Endothelial cell of umbilical vein (primary cell): ENCODE measurements around the gene KCNMA1. TPM values are rescaled to one million over a fixed set of nuclear protein-coding genes. Genes with fewer than 3 reads are reported as not detected.

Experiments
- BruUV-seq: library from RNA; stranded (reverse); fragments of 400-500 nt; replicated peaks from 2 replicates; lab custom pipeline; 2021; lab: Mats Ljungman, UMichigan
- CTCF ChIA-PET: fragments of 300-600, 350-600 bp; sonication (Branson Sonifier 250); formaldehyde crosslinking; loops from one replicate; lab custom pipeline; 2021; ENCODE audit warnings: antibody characterized with exemption, inconsistent platforms; lab: Charles Lee
- POLR2A ChIA-PET: fragments of 300-600, 350-600 bp; sonication (Branson Sonifier 250); formaldehyde crosslinking; loops from one replicate; lab custom pipeline; 2021; ENCODE audit warnings: antibody characterized with exemption, inconsistent platforms; lab: Charles Lee
- DNase-seq: peaks from one replicate; pipeline ENCODE4 v3.0.0-alpha.2; 2011; ENCODE audit warnings: low read depth, low spot score
- FAIRE-seq: peaks from 2 replicates; lab custom pipeline; 2011; peaks lifted over from hg19 to GRCh38; lab: Jason Lieb, UNC
- H2AFZ ChIP-seq: 2 replicates; pipeline ENCODE4 v1.6.0; 2012; ENCODE audit warnings: low read depth, low read length, control low read depth, inconsistent platforms
- H3K27ac ChIP-seq: 2 replicates; pipeline ENCODE4 v1.5.1; 2011; ENCODE audit warnings: low read depth, mild to moderate bottlenecking, control low read depth, low read length, moderate library complexity; ENCODE audit not compliant: insufficient read depth
- H3K27me3 ChIP-seq, 2 experiments: 2 replicates each; pipeline versions ENCODE4 v1.6.0 to v1.6.1; 2011; ENCODE audit warnings: low read length in 2 of 2, mixed read lengths in 1 of 2; ENCODE audit not compliant: control insufficient read depth in 2 of 2, insufficient read depth in 2 of 2
- H3K36me3 ChIP-seq, 2 experiments: 2 replicates in 1 of 2; 3 replicates in 1 of 2; pipeline ENCODE4 v1.5.1; 2011; ENCODE audit warnings: low read length in 2 of 2, mild to moderate bottlenecking in 1 of 2, moderate library complexity in 1 of 2; ENCODE audit not compliant: control insufficient read depth in 2 of 2, insufficient read depth in 2 of 2; ENCODE audit errors: extremely low read depth in 1 of 2
- H3K4me1 ChIP-seq: 3 replicates; pipeline ENCODE4 v1.5.1; 2011; ENCODE audit warnings: mild to moderate bottlenecking, low read length; ENCODE audit not compliant: control insufficient read depth, insufficient read depth; ENCODE audit errors: extremely low read depth
- H3K4me2 ChIP-seq: 2 replicates; pipeline ENCODE4 v1.6.1; 2011; ENCODE audit warnings: low read length, control low read depth, mixed read lengths; ENCODE audit not compliant: insufficient read depth
- H3K4me3 ChIP-seq, 3 experiments: fragments of 200-600 bp in 1 of 3; sonication (generic), shearing (Covaris generic) in 1 of 3; replicated peaks in 1 of 3; 2 replicates each; pipeline ENCODE4 v1.5.1; 2011 to 2016; ENCODE audit warnings: control low read depth in 3 of 3, low read length in 3 of 3, mild to moderate bottlenecking in 2 of 3, inconsistent platforms in 1 of 3, low read depth in 1 of 3, moderate library complexity in 1 of 3; ENCODE audit not compliant: insufficient read depth in 1 of 3
- H3K79me2 ChIP-seq: 2 replicates; pipeline ENCODE4 v1.6.0; 2012; ENCODE audit warnings: low read length, inconsistent platforms; ENCODE audit not compliant: control insufficient read depth, insufficient read depth
- H3K9ac ChIP-seq: replicated peaks from 2 replicates; pipeline ENCODE3; 2011; ENCODE audit warnings: low read length, control low read depth; ENCODE audit not compliant: insufficient read depth; ENCODE audit errors: extremely low read depth
- H3K9me1 ChIP-seq: replicated peaks from 3 replicates; pipeline ENCODE4 v1.6.0; 2011; ENCODE audit warnings: mild to moderate bottlenecking, low read length; ENCODE audit not compliant: control insufficient read depth, insufficient read depth; ENCODE audit errors: extremely low read depth
- H3K9me3 ChIP-seq: replicated peaks from 2 replicates; pipeline ENCODE4 v1.5.1; 2012; ENCODE audit warnings: low read length, inconsistent platforms; ENCODE audit not compliant: control insufficient read depth, insufficient read depth
- H4K20me1 ChIP-seq: replicated peaks from 2 replicates; pipeline ENCODE3; 2011; ENCODE audit warnings: mild to moderate bottlenecking, low read length; ENCODE audit not compliant: control insufficient read depth, insufficient read depth; ENCODE audit errors: extremely low read depth
- CTCF ChIP-seq, 2 donors: IDR thresholded peaks; 1 replicate in 1 of 2; 2 replicates in 1 of 2; pipeline ENCODE4 v1.5.1; 2011; ENCODE audit warnings: low read length in 2 of 2, mild to moderate bottlenecking in 2 of 2, moderate library complexity in 2 of 2, control low read depth in 1 of 2, inconsistent platforms in 1 of 2, low read depth in 1 of 2; ENCODE audit not compliant: insufficient read depth in 1 of 2; ENCODE audit errors: extremely low read depth in 1 of 2
- EZH2 ChIP-seq: IDR thresholded peaks from 2 replicates; pipeline ENCODE4 v1.6.1; 2012; ENCODE audit warnings: borderline replicate concordance, low read depth, mild to moderate bottlenecking, moderate library complexity, low read length, inconsistent platforms; ENCODE audit not compliant: severe bottlenecking
- FOS ChIP-seq: IDR thresholded peaks from 2 replicates; pipeline ENCODE4 v1.6.1; 2011; ENCODE audit warnings: mild to moderate bottlenecking, low read length, moderate library complexity, borderline replicate concordance; ENCODE audit not compliant: insufficient read depth
- GATA2 ChIP-seq: IDR thresholded peaks from 2 replicates; pipeline ENCODE4 v1.7.0; 2011; ENCODE audit warnings: low read depth, mild to moderate bottlenecking, moderate library complexity, mixed read lengths, low read length; ENCODE audit not compliant: insufficient read length, insufficient read depth
- JUN ChIP-seq: IDR thresholded peaks from 2 replicates; pipeline ENCODE4 v1.6.1; 2011; ENCODE audit warnings: borderline replicate concordance, low read depth; ENCODE audit not compliant: insufficient read length, insufficient read depth
- MAX ChIP-seq: IDR thresholded peaks from 2 replicates; pipeline ENCODE4 v1.6.1; 2011; ENCODE audit not compliant: insufficient read depth, insufficient read length
- MYC ChIP-seq: IDR thresholded peaks from one replicate; pipeline ENCODE4 v1.6.1; 2011; ENCODE audit warnings: mild to moderate bottlenecking, low read depth, low read length
- POLR2A ChIP-seq: IDR thresholded peaks from 2 replicates; pipeline ENCODE4 v1.6.1; 2012; ENCODE audit warnings: low read depth, mild to moderate bottlenecking, control low read depth, low read length
- POLR2AphosphoS5 ChIP-seq: IDR thresholded peaks from 2 replicates; pipeline ENCODE4 v1.6.1; 2012; ENCODE audit warnings: low read depth, mild to moderate bottlenecking, control low read depth, low read length, moderate library complexity; ENCODE audit not compliant: insufficient read depth
- dilution Hi-C: fragments of 300-500 bp; cut with MboI; formaldehyde crosslinking; loops from one replicate; pipeline ENCODE4 v1.15.0; 2019; ENCODE audit warnings: low sequenced_read_pairs; ENCODE audit not compliant: extremely low pct_ligation_motif_present
- intact Hi-C: fragments of 100-400 bp; cut with micrococcal nuclease; formaldehyde crosslinking; loops from one replicate; pipeline ENCODE4 v1.10.0; 2022
- polyA plus RNA-seq, 4 experiments: library from polyadenylated mRNA; depleted of rRNA in 3 of 4; stranded (reverse) in 3 of 4; unstranded in 1 of 4; fragments of >200 nt; gene quantifications; 2 replicates each; pipeline versions ENCODE4 v1.2.1 to v1.2.3, GENCODE V29; 2011 to 2012; ENCODE audit warnings: missing spikeins in 1 of 4
- total RNA-seq: library from RNA; stranded (reverse); gene quantifications from 2 replicates; pipeline ENCODE4 v1.2.3, GENCODE V29; 2021

The KCNMA1 gene
- total and polyA plus RNA-seq, 2 donors (not counting 3 experiments of a cell fraction or from before 2014, with no cell fraction given): 0.10 to 0.82 TPM

DNA sequence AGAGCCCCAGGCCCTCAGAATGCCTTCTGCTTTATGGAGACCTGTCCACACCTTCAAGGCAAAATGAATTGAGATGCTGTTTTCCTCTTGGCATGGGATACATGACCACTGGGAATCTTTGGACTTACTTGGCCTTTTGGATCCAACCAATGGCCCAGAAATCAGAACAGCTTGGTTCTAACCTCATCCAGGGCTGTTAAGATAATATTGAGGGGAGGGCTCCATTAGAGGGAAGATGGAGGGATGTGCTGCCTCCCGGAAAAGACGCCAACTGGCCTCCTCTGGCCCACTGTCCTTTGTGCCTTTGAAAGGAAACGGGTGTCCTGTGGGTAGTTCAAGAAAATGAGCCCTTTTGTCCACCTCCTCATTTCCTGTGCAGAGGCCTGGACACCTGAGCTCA, 530.9 kb downstream of the KCNMA1 start:
- Histone ChIP-seq H3K9ac (no peak overlapping the region), H3K27ac (no peak overlapping the region), H2AFZ (no peak overlapping the region), H3K4me2 (no peak overlapping the region), H3K36me3 (no peaks in the 10 kb centered on the region), H3K9me3 (no peaks in the 10 kb centered on the region), H3K27me3 (no peaks in the 10 kb centered on the region), H4K20me1 (no peaks in the 10 kb centered on the region), H3K79me2 (no peaks in the 10 kb centered on the region), H3K4me1 (no peaks in the 10 kb centered on the region), H3K4me3 (no peak overlapping the region), H3K9me1 (no peaks in the 10 kb centered on the region)
- no peak for DNase-seq
- dilution Hi-C loops: no loop called here
- intact Hi-C loops: no loop called here
- no TSS peak for BruUV-seq
- POLR2A ChIA-PET: no interaction called here
- TF ChIP-seq POLR2A (no peak), POLR2AphosphoS5 (no peak), EZH2 (no peak), MYC (no peak), FOS (no peak), MAX (no peak), JUN (no peak), GATA2 (no peak), CTCF (IDR thresholded peaks at IDR 0.05; ENCODE audit: extremely low read depth in 1 of 2, insufficient read depth in 1 of 2, low read depth in 1 of 2, low read length in 2 of 2) (no peak)
- CTCF ChIA-PET: interaction anchor here (1.1 to 1.3 kb wide), 2 partner anchors 10 to 40 kb away, joined by 3 read pairs; no protein-coding TSS in a partner anchor
- FAIRE-seq: no peak
